Activated naive CD8-positive, alpha-beta T cell treated with anti-CD3 and anti-CD28 coated beads, Interleukin-2, amount 50 U/mL, for 16 hours (primary cell): ENCODE results near the gene KRTDAP.

ENCODE experiments used
- DNase-seq: peaks from one replicate; pipeline ENCODE4 v3.0.0-alpha.2; 2020; ENCODE audit warnings: low read depth, low spot score

The KRTDAP gene, protein sequence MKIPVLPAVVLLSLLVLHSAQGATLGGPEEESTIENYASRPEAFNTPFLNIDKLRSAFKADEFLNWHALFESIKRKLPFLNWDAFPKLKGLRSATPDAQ

DNA sequence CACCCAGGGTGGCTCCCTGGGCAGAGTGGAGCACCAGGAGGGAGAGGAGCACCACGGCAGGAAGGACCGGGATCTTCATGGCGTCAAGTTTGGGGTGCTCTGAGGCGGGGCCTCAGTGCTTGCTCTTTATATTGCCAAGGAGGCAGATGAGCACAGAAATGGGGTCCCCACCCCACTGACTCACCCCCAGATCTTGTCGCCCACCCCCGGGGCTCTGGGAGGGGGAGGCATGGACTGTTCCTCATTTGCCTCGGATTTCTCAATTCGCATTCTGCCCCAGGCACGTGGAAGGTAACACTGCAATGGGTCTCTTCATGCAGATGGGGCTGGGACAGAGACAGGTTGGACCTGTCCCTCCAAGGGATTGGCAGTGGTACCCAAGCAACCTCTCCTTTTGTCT is at the start of gene KRTDAP:
Gene KRTDAP (minus strand): TSS at position 101 of the 400 bp plus-strand sequence. CDS start 22 bp downstream, at position 79.
- DNase-seq: no peak

DNA sequence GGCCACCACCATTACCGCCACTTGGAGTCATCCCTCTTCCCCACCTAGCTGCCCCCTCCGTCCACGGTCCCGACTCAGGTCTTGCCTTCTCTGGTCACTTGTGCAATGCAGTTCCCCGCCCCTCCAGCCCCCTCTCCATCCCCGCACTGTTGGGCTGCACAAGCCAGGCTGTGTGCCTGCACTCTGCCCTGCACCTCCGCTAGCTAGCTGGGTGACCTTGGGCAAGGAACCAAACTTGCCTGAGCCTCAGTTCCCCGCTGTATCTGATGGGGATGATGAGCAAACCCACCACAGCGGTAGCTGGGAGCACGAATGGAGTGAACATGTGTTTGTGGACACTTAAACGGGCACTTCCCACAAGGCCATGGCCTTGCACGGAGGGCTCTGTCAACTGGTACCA is 49.6 kb upstream of the KRTDAP start:
- DNase-seq: no peak

DNA sequence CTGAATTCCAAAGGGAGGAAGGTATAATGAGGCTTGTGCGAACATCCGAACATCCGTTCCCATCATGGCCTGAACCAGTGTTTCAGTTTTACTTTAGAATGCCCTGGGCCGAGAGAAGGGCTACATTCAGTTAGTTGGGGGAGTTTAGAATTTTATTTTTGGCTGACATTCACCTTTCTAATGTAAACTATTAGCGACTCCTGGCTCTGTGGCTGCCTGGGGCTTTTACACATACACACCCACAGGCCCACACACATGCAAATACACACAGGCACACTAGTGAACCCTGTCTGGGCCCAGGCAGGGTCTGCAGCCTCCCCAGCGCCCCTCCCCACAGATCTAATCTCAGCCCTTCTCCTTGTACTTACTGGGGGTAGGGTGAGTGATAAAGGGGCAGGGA is 49.0 kb upstream of the KRTDAP start:
- no peak for DNase-seq

DNA sequence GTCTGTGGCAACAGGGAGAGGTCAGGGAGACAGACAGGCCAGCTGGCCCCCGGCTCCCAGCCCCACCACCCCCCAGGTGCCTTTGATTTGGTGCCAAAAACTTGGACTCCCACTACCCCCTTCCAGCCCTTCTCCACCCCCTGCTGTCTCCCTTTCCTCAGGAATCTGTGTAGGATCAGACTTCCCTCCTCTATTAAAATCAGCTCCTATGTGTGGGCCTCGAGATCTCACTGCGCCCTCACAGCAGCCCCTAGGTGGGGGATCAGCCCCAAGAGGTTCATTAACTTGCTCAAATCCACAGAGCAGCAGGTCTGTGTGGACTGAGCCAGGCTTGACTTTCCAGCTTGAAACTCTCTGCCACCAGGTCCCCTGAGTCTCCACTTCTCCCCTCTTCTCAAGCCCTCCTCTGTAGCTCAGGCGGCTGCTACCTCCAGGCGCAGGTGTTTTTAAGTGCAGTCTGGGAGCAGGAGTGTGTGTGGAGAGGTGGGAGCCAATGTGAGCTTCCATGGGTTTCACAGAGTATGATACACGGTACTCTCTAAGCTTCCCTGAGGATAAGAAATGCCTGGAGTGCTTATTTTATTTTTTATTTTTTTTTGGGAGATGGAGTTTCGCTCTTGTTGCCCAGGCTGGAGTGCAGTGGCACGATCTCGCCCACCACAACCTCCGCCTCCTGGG is 44.7 kb upstream of the KRTDAP start:
- no peak for DNase-seq

DNA sequence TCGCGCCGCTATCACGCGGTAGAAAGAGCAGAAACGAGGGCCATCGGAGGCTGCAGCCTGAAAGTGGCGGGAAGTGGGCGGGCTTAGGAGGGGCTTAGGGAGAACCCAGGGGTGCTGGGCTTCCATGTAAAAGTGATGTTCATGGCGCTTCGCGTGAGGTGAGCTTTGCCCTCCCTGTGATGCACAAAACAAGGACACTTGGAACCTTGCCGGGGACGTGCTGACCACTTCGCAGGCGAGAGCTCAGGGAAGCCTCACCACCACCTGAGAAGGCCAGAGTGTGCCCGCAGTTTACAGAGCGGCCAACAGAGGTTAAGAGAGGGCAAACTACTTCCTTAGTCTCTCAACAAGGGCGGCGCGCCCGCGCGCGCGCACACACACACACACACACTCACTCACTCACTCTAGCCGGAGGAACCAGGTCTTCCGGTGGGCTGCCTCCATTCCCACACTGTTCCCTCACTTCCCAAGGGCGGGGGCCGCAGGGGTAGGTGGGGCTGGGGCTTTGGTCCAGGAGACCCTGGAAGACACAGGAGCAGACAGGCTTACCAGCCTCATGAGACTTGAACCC is 43.6 kb upstream of the KRTDAP start:
- DNase-seq: no peak

DNA sequence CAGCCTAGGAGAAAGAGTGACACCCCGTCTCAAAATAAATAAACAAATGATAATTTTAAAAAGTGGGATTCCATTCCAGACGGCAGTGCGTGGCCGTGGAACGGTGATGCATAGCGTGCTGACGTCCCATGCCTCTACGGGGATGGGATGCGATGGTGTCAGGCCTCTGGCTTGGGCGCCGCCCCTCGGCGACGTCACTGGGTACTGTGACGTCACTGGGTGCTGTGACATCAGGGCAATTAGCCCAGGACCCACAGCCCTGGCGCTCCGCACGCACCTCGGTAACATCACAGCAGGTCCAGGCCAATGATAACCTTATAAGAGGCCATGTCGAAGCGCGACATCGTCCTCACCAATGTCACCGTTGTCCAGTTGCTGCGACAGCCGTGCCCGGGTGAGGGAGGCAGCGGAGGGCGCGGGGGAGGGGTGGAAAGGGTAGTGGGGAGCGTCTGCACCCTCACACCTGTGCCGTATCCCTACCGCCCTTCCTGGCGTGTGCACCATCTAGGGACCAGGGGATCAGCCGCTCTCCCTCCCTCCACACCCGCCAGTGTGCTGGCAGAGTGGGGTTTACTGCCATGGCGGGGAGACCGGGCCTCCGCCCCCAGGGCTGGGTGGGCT is 43.0 kb upstream of the KRTDAP start, which contains the start of gene GAPDHS:
Gene GAPDHS (plus strand): TSS at position 256 of the 621 bp plus-strand sequence. CDS start 72 bp downstream, at position 328.
- no peak for DNase-seq

DNA sequence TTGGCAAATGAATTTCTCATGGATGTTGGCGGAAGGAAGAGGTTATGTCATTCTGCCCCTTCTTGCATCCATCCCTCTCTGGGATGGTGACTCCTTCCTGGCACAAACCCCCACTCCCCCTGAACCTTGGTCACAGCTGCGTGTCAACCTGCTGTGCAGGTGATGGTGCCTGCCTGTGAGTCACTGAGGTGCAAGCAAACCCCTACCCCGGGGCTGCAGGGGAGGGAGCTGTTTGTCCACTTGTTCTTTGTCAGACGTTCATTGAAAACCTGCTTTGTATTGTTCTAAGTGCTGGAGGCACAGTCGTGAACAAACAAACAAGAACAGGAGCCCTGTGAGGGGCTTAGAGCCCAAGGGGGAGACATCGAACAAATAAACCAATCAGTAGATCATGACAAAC is 41.0 kb upstream of the KRTDAP start:
- DNase-seq: no peak

DNA sequence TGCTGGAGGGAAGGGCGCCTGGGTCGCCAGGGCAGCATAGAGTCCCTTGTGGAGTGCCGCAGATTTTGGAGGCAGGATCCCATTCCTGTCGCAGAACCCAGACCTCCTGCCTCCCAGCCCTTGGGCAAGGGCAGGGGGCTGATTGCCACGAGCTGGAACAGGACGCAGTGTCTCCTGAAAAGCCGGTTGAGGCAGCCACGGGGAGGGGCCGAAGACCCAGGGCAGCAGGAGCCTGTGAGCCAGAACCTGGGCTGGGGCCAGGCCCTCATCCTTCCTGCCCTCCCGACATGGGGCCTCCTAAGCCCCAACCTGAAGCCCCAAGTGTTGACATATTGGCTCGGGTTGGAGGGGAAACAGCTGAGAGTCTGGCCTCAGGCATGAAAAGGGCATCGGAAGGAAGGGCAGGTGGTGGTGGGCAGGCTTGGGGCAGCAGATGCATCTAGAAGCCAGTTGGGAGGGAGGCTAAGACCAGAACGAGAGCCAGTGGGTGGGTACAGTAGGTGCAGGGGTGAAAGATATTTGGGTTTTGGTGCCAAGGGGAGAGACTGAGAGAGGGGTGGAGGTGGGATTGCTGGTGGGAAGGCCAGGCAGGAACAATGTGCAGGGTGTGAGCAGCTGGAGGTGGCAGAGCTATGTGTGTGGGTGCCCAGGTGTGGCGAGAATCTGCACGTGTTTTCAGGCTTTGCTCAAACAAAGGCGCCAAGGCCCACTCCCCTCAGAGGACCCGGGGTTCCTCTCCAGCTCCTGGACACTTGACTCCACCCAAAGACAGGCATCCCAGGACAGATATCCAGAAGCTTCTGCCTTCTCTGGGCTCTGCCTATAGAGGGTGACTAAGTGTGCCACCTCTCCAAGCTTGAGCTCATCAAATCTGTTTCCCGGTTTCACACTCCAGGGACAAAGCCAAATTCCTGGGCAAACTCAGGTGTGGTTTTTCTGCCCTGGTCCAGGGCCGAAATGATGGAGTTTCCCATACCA is 39.3 kb upstream of the KRTDAP start:
- DNase-seq: no peak

DNA sequence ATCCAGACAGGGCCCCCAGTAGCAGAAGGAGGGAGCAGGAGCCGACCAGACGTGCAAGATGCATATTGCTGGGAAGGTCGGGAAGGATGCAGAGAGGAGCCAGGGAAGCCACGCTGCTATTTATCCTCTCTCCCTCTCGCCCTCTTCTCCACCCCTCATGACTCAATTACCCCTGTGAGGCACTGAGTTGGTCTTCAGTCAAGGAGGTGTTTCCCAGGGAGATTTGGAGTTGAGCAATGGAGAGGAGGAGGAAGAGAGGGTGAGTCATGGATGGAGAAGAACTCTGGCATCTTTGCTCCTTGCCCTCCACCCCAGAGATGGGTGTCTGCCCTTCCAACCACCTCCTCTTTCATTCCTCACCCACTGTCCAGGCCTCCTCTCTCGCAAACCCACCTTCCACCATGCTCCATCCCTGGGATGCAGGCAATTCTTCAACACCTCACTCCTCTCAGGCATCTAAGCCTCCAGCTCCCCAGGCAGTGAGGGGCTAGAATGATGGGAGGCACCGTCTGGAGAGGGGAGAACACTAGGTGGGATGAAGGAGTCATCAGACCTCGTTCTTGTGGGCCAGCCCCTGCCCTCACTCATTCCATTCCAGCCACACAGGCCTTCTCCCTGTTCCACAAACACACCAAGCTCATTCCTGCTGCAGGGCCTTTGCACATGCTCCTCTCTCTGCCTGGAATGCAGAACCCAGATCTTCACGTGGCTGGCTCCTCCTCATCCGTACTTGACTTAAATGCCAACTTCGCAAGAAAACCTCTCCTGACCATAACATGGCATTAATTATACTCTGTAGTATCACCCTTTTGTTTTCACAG is 38.2 kb upstream of the KRTDAP start, which contains the start of gene SBSN:
Gene SBSN (minus strand): TSS at position 94 of the 821 bp plus-strand sequence. CDS start 30 bp downstream, at position 64.
- DNase-seq: no peak

DNA sequence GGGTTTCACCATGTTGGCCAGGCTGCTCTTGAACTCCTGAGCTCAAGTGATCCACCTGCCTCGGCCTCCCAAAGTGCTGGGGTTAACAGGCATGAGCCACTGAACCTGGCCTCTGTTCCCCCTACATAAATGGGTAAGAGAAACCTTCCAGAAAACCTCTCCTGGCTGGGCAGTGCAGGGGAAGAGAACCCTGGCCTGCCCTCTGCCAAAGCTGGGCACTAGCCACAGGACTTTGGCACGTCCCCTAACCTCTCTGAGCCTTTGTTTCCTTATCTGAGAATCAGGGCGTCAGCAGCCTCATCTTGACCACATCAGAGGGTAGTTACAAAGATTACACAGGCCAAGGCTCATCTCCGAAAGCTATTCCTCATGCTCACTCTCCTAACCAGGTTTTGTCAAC is 35.6 kb upstream of the KRTDAP start:
- DNase-seq: no peak

DNA sequence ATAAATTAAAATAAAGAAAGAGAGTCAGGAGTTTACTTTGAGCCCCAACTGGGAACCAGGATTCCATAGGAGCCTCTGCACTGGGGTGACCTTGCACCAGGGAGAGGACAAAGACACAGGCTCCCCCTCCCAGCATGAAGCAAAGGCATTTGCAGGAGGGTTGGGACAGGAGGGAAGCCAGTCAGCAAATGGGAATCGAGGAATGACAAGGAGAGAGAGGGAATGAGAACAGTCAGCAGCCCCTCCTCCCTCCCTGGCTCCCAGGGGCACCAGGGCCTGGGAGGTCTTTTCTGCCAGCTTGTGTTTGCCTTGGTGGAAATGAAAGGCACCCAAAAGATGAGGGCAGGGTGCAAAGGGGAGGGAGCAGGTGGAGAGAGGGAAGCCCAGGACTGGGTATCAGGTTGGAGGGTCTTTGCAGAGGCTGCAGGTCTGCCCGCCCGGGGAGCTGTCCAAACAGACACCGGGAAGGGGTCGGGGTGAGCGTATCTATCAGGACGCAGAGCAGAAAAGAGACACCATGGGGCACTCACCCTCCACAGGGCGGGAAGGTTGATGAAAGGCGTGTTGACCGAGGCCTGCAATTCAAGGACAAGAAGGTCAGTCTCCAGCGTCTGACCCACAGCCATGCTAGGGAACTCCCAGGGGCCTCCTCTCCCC is 34.0 kb upstream of the KRTDAP start:
- no peak for DNase-seq

DNA sequence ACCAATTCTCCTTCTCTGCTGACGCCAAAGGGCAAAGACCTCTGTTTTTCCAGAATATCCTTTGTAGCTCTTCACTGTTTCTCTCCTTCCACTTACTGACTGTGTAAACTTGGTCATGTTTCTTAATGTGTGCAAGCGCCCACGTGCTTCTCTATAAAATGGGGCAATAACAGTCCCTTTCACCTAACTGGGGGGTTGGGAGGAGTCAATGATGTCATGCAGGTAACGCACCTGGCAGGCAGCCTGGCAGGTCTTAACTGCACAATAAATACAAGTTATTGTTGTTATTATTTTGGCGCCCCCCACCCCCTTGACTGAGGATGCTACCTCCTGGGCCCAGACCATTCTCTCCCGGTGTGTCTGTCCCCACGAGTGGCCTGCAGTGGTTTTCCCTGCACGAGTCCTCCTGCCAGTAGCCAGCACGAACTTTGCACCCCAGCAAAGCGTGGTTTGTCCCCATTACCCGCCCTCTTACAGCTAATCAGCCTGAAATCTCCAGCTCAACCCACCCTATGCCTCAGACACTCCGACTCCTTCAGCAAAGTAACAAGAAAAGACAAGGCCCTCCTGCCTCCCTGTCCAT is 32.6 kb upstream of the KRTDAP start:
- no peak for DNase-seq

DNA sequence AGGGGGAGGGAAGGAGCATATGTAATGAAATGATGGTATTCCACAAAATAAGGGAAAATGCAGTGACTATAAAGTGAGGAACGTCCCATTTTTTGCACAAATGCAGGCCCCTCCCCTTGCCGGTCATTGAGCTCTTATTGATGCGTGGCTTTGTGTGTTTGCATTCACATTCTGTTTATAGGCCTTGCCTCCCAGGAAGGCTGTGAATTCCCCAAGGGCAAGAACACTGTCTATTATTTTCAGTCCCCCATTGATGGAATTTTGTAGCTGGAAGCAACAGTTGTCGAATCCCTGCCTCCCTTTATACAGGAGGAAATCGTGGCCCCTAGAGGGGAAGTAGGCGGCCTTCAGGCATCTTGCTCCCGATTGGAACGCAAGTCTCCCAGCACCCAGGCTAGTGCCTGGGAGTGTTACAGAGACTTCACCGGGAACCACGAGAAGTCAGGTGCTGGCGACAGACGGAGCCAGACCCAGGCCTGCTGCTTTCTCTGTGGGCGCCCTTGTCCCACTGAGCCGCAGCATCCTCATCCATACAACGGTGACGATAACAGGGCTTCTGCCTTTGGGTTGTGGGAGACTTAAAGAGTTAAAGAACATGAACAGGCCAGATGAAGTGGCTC is 31.0 kb upstream of the KRTDAP start:
- no peak for DNase-seq

DNA sequence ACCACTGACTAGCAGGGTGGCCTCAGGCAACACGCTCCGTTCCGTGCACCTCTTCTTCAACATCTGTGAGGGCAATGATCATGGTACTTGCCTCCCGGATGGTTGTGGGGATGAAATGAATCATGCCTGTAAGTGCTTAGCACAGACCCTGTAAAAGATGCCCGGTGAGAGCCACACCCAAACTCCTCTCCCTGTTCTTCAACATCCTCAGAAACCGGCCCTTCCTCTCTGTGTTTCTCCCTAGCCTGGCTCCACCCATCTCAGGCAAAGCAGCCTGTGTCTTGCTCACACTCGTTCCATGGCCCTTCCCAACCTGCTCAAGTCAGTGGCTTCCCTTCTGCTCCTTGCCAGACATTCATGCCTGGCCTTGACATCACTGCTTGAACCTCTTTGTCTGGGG is 29.0 kb upstream of the KRTDAP start:
- DNase-seq: no peak

DNA sequence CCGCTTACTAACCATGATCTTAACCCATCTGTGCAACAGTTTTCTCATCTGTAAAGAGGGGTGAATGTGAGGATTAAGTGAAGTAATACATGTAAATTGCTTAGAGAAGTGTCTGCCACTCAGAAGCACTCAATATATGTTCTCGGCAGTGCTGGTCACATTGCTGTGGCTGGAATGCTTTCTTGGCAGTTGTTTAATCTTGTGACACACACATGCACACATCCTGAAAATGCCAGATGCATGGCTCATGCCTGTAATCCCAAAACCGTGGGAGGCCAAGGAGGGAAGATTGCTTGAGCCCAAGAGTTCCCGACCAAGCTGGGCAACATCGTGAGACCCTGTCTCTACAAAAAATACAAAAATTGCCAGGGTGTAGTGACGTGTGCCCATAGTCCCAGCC is 28.0 kb upstream of the KRTDAP start:
- DNase-seq: no peak

DNA sequence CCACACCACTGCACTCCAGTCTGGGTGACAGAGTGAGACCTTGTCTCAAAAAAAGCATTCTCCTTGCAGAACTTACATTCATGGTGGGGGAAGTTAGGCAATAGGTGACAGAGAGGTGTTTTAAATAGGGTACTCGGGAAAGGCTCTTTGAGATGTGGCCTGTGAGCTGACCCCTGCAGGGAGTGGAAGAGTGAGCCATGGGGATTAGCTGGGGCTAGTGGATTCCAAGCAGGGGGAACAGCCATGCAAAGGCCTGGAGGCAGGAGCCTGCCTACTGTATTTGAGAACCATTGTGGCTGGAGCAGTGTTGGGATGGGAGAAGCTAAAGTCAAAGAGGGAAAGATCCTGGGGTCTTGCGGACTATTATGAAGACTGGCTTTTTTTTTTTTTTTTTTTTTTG is 27.1 kb upstream of the KRTDAP start:
- DNase-seq: no peak

DNA sequence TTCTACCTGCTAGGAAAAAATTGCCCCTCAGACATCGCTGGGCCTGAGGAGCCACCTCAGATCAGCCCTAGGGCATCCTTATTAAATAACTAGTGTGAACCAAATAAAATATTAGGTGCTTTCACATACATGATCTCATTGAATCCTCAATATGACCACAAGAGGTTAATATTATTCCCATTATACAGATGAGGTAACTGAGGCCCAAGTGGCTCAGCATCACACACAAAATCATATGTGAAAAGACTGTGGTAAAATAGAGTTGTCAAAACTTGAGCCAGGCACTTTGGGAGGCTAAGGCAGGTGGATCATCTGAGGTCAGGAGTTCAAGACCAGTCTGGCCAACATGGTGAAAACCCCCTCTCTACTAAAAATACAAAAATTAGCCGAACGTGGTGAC is 26.0 kb upstream of the KRTDAP start:
- no peak for DNase-seq

DNA sequence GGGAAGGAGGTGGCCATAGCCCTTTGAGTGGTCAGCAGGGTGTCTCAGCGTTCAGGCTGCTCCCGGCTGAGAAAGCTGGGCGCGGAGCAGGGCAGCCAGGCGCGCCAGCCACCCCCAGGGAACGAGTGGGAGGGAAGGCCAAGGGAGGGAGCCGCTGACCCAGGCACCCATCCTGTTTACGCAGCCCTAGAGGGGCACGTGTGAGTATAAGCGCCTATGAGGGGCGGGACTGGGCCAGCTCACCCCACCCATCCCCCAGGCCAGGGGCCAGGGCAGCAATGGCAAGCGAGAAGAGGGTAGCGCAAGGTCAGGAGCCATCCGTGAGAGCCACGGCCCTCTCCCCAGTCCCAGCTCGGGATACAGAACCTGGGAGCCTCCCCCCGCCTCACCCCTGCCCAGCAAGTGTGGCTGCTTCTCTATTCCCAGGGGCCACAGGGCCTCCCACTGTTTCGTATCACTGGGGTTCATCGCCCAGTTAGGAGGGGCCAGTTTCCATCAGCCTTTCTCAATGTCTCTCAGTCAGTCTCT is 24.1 kb upstream of the KRTDAP start:
- DNase-seq: no peak

DNA sequence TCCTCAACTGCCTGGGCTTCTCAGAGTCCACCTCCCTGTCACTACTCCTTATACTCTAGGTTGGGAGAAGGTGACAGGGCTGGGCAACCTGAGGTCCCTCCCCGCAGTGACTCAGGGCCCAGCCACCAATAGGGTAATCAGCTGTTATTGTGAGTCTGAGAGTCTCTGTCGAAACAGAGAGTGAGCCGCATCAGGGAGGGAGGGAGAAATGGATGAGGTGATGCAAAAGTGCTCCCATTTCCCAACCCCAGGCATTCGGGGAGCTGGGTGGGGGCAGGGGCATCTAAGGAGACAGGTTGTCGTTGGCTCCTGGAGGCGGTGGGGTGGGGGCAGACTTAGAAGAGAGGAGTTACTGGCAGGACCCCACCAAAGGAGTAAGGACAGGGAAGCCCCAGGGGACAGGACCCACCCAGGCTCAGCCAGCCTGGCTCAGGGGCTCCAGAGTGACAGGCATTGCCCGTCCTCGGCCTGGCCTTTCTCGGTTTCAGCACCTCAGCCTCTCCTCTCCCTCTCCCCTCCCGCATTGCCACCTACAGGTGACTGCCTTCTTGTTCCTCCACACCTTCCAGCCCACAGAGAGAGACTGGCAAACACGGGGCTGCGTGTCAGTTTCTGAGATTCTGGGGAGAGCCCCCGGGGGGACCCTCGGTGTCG is 23.5 kb upstream of the KRTDAP start, which contains the start of gene DMKN:
Gene DMKN (minus strand): TSS at position 22 of the 654 bp plus-strand sequence. CDS start 174 bp downstream, outside the sequence.
- no peak for DNase-seq
